ENCODE results near the gene JARID2. TPM values are rescaled to one million over a fixed set of nuclear protein-coding genes. Genes with fewer than 3 reads are reported as not detected.

Gene JARID2
- total and polyA plus RNA-seq, 7 donors = 1.1 to 16.1 (median 4.9) TPM

- H3K27ac ChIP-seq = no peak overlapping the region
- DNase-seq = no peak
- H3K36me3 ChIP-seq (ENCODE audit: insufficient read depth in 1 of 2, low read depth in 1 of 2) = no peaks in the 10 kb centered on the region
- no peak overlapping the region for H3K4me3 ChIP-seq
- TF ChIP-seq CTCF (IDR thresholded peaks at IDR 0.05) = no peak
- H3K27me3 ChIP-seq (ENCODE audit: insufficient read depth in 3 of 3, low read length in 2 of 3) = no peaks in the 10 kb centered on the region
- H3K9me3 ChIP-seq = no peaks in the 10 kb centered on the region
- WGBS, 3 donors = 87 to 91% (median 90%) methylated on average over 8 of the region's 8 CpGs
- peaks cover 56% of the 10 kb centered on the region for H3K4me1 ChIP-seq
- intact Hi-C loops (cut with DNase I) = no loop called here
- ATAC-seq = no peak
Measured at GRCh38 chr6:15382712-15383111, 136.8 kb downstream of the JARID2 start.

DNA sequence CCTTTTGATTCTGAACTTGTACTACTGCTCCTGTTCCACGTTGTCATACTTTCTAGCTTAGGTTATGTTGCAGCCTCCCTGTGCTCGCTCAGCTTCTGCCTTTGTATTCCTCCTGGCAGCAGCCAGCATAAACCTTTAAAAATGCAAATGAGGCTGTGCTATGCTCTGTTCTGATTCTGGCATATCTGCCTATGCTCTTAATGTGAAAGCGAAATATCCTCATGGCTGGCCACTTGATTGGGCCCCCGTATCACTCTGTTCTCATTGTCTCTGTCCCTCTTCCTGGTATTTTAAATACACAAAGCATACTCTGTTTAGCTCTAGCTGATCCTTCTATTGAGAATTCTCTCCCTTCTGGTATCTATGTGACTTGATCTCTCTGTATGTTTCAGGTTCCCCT lies 139.0 kb downstream of the JARID2 start:
- WGBS, 3 donors = 56 to 71% (median 58%) methylated on average over 4 of the region's 4 CpGs
- Histone ChIP-seq H3K27ac (no peak overlapping the region), H3K4me3 (no peak overlapping the region), H3K36me3 (ENCODE audit: insufficient read depth in 1 of 2, low read depth in 1 of 2) (no peaks in the 10 kb centered on the region), H3K4me1 (peaks cover 64% of the 10 kb centered on the region), H3K9me3 (no peaks in the 10 kb centered on the region), H3K27me3 (ENCODE audit: insufficient read depth in 3 of 3, low read length in 2 of 3) (no peaks in the 10 kb centered on the region)
- intact Hi-C loops (cut with DNase I) = loop anchor here in 1 of 2 donors (5.0 kb wide), 1 partner anchor 138 kb away; the partner anchor contains the start of gene JARID2
- TF ChIP-seq CTCF (IDR thresholded peaks at IDR 0.05) = no peak
- DNase-seq = no peak
- no peak for ATAC-seq

GRCh38 chr6:15385521-15385920 lies 139.7 kb downstream of the JARID2 start:
- intact Hi-C loops (cut with DNase I) = loop anchor here in 1 of 2 donors (5.0 kb wide), 1 partner anchor 138 kb away; the partner anchor contains the start of gene JARID2
- 66 to 74% (median 70%) methylated on average over 6 of the region's 6 CpGs for WGBS, 3 donors

GRCh38 chr6:15386110-15386755 lies 140.4 kb downstream of the JARID2 start:
- WGBS, 3 donors = 70 to 90% (median 77%) methylated on average over 7 of the region's 7 CpGs

More at GRCh38 chr6:15385521-15385920, 139.7 kb downstream of the JARID2 start:
- ATAC-seq = no peak
- H3K4me3 ChIP-seq = no peak overlapping the region
- no peaks in the 10 kb centered on the region for H3K9me3 ChIP-seq
- H3K27ac ChIP-seq = no peak overlapping the region
- no peaks in the 10 kb centered on the region for H3K27me3 ChIP-seq (ENCODE audit: insufficient read depth in 3 of 3, low read length in 2 of 3)
- H3K36me3 ChIP-seq (ENCODE audit: insufficient read depth in 1 of 2, low read depth in 1 of 2) = no peaks in the 10 kb centered on the region
- no peak for DNase-seq
- H3K4me1 ChIP-seq = peaks cover 70% of the 10 kb centered on the region
- TF ChIP-seq CTCF (IDR thresholded peaks at IDR 0.05) = no peak

More at GRCh38 chr6:15386110-15386755, 140.4 kb downstream of the JARID2 start:
- DNase-seq (no peak), ATAC-seq (no peak)
- peak overlapping the region; percentile 46 for H3K27ac ChIP-seq
- TF ChIP-seq CTCF (IDR thresholded peaks at IDR 0.05) = no peak
- H3K36me3 ChIP-seq (ENCODE audit: insufficient read depth in 1 of 2, low read depth in 1 of 2) = no peaks in the 10 kb centered on the region
- H3K4me3 ChIP-seq = no peak overlapping the region
- no peaks in the 10 kb centered on the region for H3K27me3 ChIP-seq (ENCODE audit: insufficient read depth in 3 of 3, low read length in 2 of 3)
- intact Hi-C loops (cut with DNase I) = loop anchor here in 1 of 2 donors (5.0 kb wide), 1 partner anchor 139 kb away; the partner anchor contains the start of gene JARID2
- H3K4me1 ChIP-seq = peaks cover 76% of the 10 kb centered on the region
- H3K9me3 ChIP-seq = no peaks in the 10 kb centered on the region
